ENCODE data around the gene TRIM7.

GRCh38 chr5:181207214-181207959 lies 2.4 kb upstream of the TRIM7 start:
- TF ChIP-seq CTCF (conservative IDR thresholded peaks at IDR 0.05; ENCODE audit: low read length) (no peak), EZH2phosphoT487 (IDR thresholded peaks at IDR 0.05; ENCODE audit: borderline replicate concordance) (no peak)
